HL-60 (cell line): ENCODE data around the gene ANK3.

Experiments used
- CTCF ChIP-seq: IDR thresholded peaks from one replicate; pipeline ENCODE4 v1.5.1; 2011; ENCODE audit warnings: low read length, control low read depth, inconsistent platforms; ENCODE audit not compliant: insufficient read depth
- POLR2AphosphoS5 ChIP-seq: IDR thresholded peaks from 2 replicates; pipeline ENCODE4 v1.6.1; 2012; ENCODE audit warnings: low read depth
- SPI1 ChIP-seq: IDR thresholded peaks from 2 replicates; pipeline ENCODE4 v1.6.1; 2012; ENCODE audit warnings: low read depth, mild to moderate bottlenecking, borderline replicate concordance
- TF ChIP-seq, protein P1 (sequence below): IDR thresholded peaks from 2 replicates; pipeline ENCODE4 v1.6.1; 2012; ENCODE audit warnings: low read depth; ENCODE audit not compliant: insufficient replicate concordance

GRCh38 chr10:60382946-60383681 is 6.6 kb downstream of the ANK3 start:
- TF ChIP-seq CTCF (no peak), SPI1 (no peak), POLR2AphosphoS5 (no peak)
- TF ChIP-seq, protein P1, sequence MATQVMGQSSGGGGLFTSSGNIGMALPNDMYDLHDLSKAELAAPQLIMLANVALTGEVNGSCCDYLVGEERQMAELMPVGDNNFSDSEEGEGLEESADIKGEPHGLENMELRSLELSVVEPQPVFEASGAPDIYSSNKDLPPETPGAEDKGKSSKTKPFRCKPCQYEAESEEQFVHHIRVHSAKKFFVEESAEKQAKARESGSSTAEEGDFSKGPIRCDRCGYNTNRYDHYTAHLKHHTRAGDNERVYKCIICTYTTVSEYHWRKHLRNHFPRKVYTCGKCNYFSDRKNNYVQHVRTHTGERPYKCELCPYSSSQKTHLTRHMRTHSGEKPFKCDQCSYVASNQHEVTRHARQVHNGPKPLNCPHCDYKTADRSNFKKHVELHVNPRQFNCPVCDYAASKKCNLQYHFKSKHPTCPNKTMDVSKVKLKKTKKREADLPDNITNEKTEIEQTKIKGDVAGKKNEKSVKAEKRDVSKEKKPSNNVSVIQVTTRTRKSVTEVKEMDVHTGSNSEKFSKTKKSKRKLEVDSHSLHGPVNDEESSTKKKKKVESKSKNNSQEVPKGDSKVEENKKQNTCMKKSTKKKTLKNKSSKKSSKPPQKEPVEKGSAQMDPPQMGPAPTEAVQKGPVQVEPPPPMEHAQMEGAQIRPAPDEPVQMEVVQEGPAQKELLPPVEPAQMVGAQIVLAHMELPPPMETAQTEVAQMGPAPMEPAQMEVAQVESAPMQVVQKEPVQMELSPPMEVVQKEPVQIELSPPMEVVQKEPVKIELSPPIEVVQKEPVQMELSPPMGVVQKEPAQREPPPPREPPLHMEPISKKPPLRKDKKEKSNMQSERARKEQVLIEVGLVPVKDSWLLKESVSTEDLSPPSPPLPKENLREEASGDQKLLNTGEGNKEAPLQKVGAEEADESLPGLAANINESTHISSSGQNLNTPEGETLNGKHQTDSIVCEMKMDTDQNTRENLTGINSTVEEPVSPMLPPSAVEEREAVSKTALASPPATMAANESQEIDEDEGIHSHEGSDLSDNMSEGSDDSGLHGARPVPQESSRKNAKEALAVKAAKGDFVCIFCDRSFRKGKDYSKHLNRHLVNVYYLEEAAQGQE: no peak
